Coronary artery (tissue), 2 donors: Measurements from ENCODE around the gene IL23R.
A peak's percentile ranks its signal among the peaks of the same experiment; 100 is the strongest.

Experiments used
- DNase-seq: peaks from one replicate; pipeline ENCODE4 v3.0.0-alpha.2; 2017; ENCODE audit warnings: low spot score
- H3K27ac ChIP-seq, 2 donors: fragments of 200-600 bp; sonication (generic); one replicate each; pipeline ENCODE4 v1.5.1; 2016 to 2019
- H3K4me3 ChIP-seq: fragments of 200-600 bp; sonication (generic); 2 replicates; pipeline ENCODE4 v1.5.1; 2016; ENCODE audit warnings: mild to moderate bottlenecking, moderate library complexity
- CTCF ChIP-seq: fragments of 200-600 bp; sonication (generic); IDR thresholded peaks from one replicate; pipeline ENCODE4 v1.5.1; 2019; ENCODE audit warnings: antibody characterized with exemption

The IL23R gene

GRCh38 chr1:67148516-67149178 lies 17.6 kb upstream of the IL23R start:
- no peak overlapping the region for H3K27ac ChIP-seq
- DNase-seq: no peak
- H3K4me3 ChIP-seq: no peak overlapping the region
- no peak for TF ChIP-seq CTCF

GRCh38 chr1:67149179-67149770 lies 17.0 kb upstream of the IL23R start:
- no peak overlapping the region for H3K4me3 ChIP-seq
- DNase-seq: no peak
- peak; percentile 68 for TF ChIP-seq CTCF
- H3K27ac ChIP-seq: no peak overlapping the region

- H3K4me3 ChIP-seq: no peak overlapping the region
- H3K27ac ChIP-seq: no peak overlapping the region
- DNase-seq: no peak
- no peak for TF ChIP-seq CTCF
These were observed 15.3 kb upstream of the IL23R start for GRCh38 chr1:67150931-67151330.

- TF ChIP-seq CTCF: no peak
- DNase-seq: no peak
These were observed 7.9 kb upstream of the IL23R start for GRCh38 chr1:67158401-67158800.

GRCh38 chr1:67159233-67159632 lies 7.0 kb upstream of the IL23R start:
- no peak for DNase-seq
- Histone ChIP-seq H3K27ac (no peak overlapping the region), H3K4me3 (no peak overlapping the region)
- no peak for TF ChIP-seq CTCF

More at GRCh38 chr1:67158401-67158800, 7.9 kb upstream of the IL23R start:
- no peak overlapping the region for H3K4me3 ChIP-seq
- no peak overlapping the region for H3K27ac ChIP-seq

DNA sequence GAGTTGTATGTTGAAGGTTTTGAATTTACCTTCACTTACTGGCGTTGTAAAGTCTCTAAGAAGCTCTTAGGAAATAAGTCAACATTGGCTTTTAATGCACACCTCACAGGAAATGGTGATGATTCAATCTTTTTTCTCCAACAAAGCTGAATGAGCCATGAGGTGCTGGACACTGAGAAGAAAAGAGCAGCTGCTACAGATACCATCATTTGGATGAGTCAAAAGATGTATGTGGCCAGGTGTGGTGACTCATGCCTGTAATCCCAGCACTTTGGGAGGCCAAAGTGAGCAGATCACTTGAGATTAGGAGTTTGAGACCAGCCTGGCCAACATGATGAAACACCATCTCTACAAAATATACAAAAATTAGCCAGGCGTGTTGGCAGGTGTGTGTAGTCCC lies 3.3 kb upstream of the IL23R start:
- no peak for TF ChIP-seq CTCF
- DNase-seq: no peak
- Histone ChIP-seq H3K27ac (no peak overlapping the region), H3K4me3 (no peak overlapping the region)

GRCh38 chr1:67165468-67166041 lies 699 bp upstream of the IL23R start:
- H3K27ac ChIP-seq: no peak overlapping the region

More at GRCh38 chr1:67165468-67166041, 699 bp upstream of the IL23R start:
- H3K4me3 ChIP-seq: no peak overlapping the region
- no peak for DNase-seq
- no peak for TF ChIP-seq CTCF
